Colon (tissue), 2 donors: ENCODE data around the gene RHOBTB1.

Experiments used
- FAIRE-seq: peaks from 2 replicates; lab custom pipeline; 2012; peaks lifted over from hg19 to GRCh38; lab: Jason Lieb, UNC
- donor health status: control.
- donor health status: control.

The RHOBTB1 gene

DNA sequence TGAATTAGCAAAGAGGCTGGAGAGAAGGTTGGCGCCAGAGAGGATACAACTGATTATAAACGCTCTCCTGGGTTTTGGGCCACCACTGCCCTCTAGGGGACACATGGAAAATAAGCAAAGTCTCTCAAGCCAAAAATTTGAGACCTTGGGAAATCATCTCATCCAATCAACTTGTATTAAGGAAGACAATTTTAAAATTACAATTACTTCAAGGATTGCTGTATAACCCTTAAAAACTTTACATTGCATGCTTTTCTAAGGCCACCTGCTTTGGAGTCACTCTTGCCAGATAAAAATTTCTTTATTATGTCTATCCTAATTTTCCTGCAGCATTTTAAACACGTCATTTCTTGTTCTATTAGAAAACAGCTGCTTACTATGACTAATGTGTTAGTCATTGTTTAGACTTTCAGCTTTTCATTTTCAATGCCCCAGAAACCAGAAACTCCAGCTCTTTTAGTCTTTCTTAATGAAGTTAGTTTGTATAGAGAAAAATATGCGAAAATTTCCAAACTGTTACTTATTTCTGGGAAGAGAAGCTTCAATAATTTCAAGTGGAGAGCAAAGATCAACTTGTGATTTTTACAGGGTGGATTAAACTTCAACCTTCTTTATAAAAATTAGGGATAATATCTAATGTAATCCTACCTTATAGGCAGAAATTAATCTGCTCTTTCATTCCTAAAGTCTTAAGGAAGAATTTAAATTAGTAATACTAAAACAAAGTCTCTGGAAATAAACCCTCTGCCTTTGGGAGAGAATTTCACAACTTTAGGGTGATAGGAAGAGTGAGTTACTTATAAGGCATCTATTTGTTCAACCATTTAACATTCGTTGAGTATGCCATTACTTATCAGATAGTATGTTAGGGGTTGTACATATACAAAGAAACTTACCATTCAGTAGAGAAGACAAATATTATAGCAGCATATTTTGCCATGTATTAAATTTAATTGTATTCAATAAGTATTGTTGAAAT is 20.6 kb upstream of the RHOBTB1 start:
- FAIRE-seq = no peak

DNA sequence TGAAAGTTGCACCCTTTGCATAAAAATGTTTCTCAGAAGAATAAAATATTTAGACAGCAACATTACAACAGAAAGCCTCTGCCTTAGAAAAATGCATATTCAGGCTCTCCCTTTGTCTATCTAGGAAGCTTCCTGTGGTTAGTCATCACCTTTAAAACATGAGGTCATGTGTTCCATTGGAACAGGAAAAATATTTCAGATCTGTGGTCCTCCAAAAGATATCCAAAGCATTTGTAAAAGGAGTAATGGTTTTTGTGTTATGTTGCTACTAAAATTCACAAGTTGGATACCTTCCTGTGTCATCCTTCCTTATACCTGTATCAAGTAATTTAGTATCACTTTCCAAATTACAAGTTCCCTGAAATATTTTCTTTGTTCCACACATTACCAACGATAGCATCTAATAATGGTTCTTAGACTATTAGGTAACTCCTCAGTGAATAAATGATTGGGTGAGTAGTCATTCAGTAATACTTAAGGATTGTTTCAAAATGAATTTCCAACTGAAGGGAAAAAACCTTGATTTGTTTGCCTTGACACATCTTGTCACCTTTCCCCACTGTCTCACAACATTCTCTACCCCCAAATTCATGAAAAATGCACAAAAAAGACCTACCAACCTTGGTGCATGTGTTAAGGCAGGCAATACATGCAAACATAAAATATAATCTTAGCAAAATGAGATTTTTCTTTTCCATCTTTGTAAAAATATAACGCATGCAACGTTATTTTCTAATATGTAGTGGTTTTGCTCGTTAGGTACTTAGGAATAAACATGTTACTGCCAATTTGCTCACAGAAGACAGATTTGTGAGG is 19.7 kb upstream of the RHOBTB1 start:
- FAIRE-seq = peak; percentile 62

DNA sequence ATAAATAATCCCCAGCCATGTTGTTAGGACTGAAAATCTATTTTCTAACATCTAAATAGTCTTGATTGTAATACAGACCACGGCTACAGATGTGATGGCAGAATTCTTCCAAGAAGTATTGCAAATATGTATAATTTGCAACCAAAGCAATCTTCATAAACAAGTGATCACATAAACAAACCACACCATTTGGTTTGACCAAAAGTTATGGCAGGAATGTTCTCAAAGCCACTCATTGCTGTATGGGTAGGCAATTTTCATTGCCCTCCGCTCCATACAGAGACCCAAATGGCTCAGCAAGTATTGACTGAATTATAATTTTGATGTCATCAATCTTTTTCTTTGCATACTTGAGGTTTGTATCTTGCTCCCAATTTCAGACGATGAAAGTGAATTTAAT is 19.0 kb upstream of the RHOBTB1 start:
- FAIRE-seq = no peak

DNA sequence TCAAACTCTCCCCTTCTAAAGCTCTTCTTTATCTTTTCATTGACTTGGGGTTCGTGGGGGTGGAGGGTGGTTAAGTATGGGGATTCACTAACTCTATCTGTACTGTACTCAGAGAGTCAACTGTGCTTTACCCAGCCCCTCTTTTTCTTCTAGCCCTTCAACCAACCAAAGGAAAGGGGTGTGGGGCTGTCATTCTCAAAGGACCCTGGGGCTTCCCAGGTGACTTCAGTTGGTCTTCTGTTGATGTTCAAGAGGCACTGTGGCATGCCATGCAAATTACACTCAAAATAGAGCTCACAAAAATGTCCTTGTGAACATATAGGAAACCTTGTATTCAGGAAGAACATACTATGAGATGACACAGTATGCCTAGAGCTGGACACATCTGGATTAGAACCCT is 16.9 kb upstream of the RHOBTB1 start:
- FAIRE-seq = no peak

DNA sequence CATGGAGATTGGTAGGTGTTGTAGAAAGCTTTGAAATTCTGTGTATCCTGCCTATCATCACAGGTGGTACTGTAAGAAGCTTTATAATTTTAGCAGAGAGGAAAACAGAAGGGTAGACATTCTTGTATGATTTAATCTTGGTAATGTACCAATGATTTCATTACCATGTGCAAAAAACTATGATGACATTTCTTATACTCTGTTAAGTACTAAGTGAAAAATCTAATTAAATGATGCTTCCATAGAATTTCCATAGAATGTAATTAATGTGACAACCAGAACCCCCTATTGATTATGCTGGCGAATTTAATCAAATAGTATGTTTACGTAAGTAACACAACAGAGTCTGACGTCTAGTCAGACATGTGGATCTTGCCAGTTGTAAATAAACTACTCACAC is 16.0 kb upstream of the RHOBTB1 start:
- FAIRE-seq = no peak

DNA sequence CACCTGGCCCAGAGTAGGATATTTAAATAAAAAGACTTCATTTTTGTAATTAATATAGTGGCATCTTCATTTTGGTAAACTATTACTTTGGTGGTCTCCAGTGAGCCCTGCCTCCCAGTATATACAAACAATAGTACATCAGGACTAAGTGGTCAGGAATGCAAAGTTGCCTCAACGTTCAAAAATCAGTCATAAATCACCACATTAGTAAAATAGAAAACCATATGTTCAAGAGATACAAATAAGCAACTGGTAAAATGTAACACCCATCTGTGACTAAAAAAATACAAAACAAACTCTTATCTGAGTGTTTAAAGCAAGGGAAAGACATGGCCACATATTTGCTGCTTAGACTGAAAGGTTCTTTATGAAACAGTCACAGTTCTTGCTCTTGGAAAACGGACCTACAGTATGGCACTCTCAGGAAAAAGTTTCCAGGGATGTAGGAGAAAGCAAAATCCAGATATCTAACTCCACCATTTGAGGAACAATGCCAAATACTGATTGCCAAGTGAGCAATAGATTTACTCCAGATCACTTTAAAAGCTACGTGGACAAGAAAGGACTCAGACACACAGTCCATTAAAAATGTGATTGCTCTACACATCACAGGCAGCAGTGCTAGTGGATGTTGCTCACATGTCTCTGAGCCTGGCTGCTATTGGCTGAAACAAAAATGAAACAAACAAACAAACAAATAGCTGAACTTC is 15.1 kb upstream of the RHOBTB1 start:
- FAIRE-seq = no peak

DNA sequence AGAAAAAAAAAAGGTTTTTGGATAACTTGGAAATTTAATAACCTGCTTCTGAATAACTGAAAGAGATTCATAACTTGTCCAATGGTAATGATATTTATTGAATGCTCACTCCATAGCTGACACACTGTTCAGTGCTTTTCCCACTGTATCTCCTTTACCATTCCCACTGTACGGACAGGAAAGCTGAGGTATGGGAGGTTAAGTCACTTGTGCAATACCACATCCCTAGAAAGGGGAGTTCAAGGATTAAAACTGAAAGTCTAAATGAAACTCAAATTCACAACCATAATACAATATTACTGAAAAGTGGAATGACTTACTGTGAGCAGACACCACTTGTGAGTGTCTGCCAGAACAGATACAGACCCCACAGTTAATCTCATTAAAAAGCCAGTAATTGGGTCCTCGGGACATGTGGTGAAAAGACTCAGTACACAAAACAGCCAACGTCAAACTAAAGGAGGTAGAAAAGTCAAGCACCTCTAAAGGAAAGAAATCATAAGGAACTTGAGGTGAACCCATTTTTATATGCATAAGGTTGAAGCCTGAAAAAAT is 13.8 kb upstream of the RHOBTB1 start:
- FAIRE-seq = no peak

DNA sequence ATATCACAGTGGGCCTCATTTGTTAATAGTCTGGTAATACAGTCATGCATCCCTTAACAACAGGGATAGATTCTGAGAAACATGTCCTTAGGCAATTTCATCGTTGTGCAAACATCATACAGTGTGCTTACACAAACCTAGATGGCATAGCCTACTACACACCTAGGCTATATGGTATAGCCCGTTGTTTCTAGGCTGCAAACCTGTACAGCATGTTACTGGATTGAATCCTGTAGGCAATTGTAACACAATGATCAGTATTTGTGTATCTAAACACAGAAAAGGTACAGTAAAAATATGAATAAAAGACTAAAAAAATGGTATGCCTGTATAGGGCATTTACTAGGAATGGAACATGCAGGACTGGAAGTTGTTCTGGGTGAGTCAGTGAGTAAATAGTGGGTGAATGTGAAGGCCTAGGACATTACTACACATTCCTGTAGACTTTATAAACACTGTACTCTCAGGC is 12.0 kb upstream of the RHOBTB1 start:
- FAIRE-seq = no peak

DNA sequence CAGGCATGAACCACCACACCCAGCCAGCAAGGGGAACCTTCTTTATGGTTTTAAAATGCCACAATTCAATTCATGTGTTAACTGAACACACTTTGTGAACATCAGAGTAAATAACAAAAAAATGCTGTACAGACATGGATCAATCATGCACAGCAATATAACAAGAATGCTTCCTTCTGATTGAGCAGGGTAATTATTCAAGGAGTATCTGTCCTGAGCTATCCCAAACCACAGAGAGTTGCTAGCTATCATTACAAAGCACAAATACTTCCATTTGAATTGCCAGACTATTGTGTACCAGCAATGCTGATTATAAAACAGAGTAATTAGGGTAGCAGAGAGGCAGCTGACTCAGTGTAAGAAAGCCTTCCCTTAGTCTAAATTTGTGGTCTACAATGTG is 11.3 kb upstream of the RHOBTB1 start:
- no peak for FAIRE-seq

DNA sequence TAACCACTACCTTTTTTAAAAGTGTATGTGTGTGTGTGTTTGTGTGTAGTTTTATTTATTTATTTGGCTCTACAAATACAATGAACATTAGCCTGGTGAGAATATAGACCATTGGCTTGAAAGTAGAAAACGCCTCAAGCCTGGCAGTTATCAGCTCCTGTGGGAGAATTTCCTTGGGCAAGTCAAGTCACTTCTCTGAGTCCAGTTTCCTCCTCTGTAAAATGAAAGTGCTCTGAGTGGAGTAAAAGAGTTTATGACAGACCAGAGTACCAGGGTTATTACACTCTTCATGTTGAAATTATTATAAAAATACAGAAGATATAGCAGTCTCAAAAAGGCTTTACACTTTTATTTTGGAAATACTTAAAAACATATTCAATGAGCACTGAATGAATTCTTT is 10.1 kb upstream of the RHOBTB1 start:
- FAIRE-seq = no peak

DNA sequence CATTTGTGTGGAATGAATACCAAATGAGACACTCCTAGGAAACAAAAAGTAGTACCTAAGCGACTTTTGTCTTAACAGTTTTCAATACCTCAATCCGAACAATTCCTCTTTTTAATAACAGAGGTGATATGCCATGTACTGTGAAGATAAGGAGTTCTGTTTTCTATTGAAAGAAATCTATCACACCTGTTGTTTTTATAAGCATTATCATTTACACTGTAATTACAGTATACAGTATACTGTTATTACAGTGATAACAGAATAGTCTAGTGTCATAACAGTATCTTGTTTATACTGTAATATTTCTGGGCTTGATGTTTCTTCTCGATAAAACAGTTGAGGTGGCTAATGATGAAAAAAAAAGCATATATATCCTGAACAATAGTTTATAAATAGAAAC is 9.4 kb upstream of the RHOBTB1 start:
- FAIRE-seq = peak; percentile 68

DNA sequence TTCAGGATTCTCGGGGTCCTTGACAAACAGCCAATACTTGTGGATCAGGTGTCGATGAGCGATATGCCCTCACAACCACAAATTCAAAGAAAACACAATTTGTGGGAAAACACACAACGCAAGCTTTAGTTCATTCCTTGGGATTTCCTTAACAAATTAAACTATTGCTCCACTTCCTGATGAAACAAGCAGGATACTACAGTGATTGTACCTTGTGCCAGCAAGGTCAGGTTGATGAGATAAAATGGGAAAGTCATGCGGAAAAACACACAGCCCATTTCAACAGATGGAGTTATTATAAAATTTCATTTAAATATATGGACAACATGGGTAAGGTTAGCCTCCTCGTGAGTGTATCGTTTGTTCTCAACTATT is 8.8 kb upstream of the RHOBTB1 start:
- FAIRE-seq = no peak

DNA sequence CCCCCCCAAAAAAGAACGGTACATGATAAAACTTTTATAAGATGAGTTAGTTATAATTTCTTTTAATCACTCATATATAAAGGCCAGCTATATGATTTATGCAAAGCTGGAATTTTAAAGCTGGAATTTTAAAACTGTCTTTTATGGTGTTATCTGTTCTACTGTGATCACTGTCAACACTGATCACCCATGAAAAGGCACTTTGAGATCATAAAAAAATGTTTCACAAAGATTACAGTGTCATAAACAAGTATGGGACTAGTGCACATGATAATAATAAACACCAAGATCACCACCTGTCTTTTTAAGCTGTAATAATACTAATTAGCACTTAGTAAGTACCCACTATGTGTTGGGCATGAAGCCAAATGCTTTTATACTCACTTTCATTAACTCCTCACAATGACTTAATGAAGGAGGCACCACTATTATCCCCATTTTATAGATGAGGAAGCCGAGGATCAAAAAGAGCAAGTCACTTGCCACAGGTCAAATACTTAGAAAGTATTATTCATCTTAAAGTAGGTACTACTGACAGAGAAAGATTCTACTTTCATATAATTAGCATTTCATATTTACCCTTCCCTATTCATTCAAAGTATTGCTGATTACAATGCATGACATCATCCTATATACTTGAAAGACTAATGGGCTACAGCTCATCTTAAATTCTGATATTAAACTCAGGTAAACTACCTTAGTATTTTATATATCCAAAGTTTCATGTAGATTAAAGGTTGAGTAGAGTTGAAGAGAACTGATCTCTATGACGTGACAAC is 8.3 kb upstream of the RHOBTB1 start:
- peak; percentile 69 for FAIRE-seq

DNA sequence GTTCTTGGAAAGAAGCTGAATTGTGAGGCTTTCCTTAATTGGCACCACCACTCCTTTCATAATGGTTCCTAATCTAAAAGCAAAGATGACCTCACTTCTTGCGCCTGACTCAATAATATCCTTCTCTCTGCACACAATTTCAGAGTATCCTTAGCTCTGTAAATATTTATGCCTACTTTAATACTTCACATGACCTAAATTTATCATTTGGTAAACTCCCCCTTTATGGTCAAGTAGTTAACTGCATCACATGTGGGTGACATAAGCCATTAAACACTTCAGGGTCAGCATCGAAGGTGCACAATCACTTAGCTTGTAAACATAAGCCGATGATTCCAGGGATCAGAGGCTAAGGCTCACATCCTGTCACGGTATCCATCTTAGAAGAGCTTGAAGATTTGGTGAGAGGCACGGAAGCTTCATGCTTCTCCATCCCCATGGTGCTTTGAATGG is 7.3 kb upstream of the RHOBTB1 start:
- no peak for FAIRE-seq

DNA sequence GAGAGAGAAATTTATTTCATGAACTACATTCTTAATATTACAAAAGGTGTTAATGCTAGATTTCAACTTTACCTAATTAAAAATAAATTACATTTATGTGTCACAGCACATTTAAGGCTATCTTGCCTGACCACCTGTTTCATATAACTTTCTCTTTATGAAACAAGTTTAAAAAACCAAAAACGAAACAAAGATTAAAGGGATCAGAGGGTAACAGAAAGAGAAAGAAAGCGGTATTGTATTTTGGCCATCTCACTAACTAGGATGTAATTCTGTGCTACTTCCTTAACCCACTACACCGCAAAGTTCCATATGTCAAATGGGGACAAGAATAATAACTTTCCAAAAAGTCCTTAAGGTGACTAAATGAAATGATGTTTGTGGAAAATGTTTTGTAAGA is 6.3 kb upstream of the RHOBTB1 start:
- FAIRE-seq = no peak

DNA sequence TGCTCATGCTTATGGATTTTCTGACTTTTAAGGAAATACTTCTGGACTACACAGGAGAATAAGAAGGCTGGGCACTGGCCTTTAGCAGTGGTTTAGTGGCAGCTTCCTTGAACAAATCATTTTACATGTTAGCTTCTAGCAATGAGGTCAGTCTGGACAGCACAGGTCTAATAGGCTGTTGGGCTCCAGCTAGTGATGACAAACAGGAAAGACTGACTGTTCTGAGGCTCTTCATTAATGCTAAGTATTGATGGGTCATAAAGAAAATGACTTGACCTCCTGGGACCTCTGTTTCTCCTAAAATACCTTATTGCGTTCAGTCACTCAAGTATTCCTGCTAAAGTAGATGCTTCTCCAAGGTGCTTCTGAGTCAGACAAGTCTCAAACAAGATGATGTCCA is 4.9 kb upstream of the RHOBTB1 start:
- no peak for FAIRE-seq

DNA sequence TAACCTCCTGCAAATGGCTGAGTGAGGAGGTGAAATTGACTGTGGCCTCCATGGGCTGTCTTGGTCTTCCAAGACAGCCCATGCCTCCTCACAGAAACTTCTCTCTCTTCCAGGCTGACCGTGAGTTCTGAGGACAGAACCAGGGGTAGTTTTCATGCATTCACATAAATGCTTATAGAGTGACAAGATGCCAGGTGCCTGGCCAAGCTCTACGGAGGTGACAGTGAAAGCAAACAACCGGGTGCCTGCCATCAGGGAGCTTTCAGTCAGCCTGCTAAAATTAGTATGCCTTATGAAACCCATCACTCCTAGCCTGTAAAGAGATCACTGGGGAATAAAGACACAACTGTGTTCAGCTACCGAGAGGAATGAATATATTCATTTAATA is 919 bp upstream of the RHOBTB1 start:
- no peak for FAIRE-seq

DNA sequence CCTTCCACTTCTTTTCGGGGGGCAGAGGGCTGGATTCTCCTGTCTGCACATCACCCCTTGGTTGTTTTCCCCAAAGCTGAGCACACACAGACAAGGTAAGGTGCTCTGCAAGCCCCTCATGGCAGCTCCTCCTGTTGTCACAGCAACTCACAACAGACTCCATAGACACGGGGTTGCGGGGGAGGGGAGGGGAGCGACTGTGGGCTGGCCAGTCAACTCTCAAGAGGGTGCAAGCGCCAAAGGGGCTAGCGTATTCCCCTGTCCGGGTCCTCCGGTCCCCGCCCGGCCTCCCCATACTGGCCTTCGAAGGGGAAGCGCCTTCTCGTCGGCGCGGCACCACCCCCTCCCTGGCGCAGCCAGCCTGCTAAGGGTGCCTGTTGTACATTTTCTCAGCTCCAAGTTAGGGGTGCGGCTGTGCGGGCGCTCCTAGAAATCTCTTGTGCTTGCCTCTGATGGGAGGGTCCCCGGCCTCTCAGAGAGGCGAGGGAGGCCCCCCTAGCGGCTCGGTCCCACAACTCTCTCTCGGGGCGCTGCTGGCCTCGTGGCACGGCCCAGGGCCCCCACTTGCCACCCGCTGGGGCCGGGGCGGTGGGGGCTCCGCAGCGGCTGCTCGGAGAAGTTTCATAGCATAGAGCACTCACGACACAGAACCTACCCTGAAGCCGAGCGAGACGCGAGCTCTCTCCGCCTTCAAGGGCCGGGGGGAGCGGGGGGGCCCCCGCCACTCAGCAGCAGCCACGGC is 498 bp downstream of the RHOBTB1 start:
- no peak for FAIRE-seq

DNA sequence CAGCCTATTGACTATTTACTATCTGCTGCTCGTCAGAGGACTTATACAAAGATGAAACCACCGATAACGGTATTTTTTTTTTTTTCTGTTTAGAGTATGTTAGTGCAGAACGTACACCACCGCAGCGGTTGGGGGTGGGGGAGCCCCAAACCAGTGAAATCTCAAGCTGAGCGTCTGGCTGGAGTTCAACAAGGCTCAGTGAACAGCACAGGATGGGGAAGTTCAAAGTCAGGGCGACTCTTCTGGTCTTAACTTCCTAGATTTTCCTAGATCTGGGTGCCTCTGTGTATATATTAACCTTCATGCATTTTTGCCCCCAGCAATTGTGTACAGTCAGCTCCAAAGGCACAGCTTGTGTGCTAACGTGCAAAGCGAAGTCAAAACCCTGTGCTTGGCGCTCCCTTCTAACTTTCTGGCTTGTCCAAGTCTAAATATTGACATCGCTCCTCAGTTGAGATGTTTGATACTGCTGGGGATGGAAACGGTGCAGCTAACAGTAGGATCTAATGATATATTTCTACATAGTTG is 1.1 kb downstream of the RHOBTB1 start:
- FAIRE-seq = no peak

DNA sequence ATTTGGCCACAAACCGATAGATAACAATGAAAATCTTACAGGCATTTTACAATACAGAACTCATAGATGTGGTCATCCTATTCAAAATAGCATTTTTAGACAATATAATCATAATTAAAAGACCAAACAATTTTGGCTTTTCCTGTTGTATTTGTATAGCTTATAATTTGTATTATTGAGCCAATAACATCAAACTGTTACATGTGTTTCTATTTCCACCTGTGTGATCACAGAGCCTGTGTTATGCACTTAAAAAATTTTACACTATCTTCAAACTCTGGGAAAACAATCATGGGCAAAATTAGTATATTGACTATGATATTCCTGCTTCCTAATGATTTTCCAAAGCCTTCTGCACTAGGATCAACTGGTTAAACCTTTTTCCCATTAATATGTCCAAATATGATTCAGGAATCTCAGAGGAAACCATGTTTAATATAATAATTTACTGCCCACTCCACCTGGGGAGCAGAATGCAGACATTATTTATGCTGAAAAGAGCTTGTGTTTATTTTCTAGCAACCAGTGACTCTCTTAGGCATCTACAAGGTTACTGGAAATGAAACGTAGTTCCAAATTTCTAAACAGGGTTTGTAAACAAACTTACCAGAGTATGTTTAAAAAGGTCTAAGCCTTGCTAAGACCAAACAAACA is 1.7 kb downstream of the RHOBTB1 start:
- no peak for FAIRE-seq
